ENCODE measurements around the gene RETREG1.
A peak's percentile ranks its signal among the peaks of the same experiment; 100 is the strongest.

The RETREG1 gene

GRCh38 chr5:16548115-16548514 is 68.7 kb downstream of the RETREG1 start:
- peaks cover 5% of the 10 kb centered on the region; the same call in 1 of the 2 replicates for H3K4me1 ChIP-seq (ENCODE audit: control insufficient read depth, insufficient read depth, low read length)
- ChIA-PET POLR2A (no interaction called here), CTCF (interaction anchor here (0.7 to 8.3 kb wide), 9 partner anchors 8 to 659 kb away, joined by 3 to 125 read pairs (median 4); no protein-coding TSS in a partner anchor)
- TF ChIP-seq ZNF248 (tag by site-specific recombination; IDR thresholded peaks at IDR 0.05) (no peak), ZBTB21 (tag by site-specific recombination; IDR thresholded peaks at IDR 0.05) (no peak), ZNF324 (tag by site-specific recombination; IDR thresholded peaks at IDR 0.05) (no peak), ZNF426 (tag by site-specific recombination; IDR thresholded peaks at IDR 0.05) (no peak), WT1 (tag by site-specific recombination; IDR thresholded peaks at IDR 0.05) (no peak)
- H3K27ac ChIP-seq (ENCODE audit: extremely low read depth, low read depth, low read length), result no peak overlapping the region
- no peaks in the 10 kb centered on the region for H3K9me3 ChIP-seq (ENCODE audit: control insufficient read depth, insufficient read depth, low read depth, low read length)
- no peak overlapping the region for H3K4me3 ChIP-seq (ENCODE audit: low read depth, low read length)
- no peaks in the 10 kb centered on the region for H3K36me3 ChIP-seq (ENCODE audit: control insufficient read depth in 2 of 2, insufficient read depth in 1 of 2, low read length in 2 of 2)

DNA sequence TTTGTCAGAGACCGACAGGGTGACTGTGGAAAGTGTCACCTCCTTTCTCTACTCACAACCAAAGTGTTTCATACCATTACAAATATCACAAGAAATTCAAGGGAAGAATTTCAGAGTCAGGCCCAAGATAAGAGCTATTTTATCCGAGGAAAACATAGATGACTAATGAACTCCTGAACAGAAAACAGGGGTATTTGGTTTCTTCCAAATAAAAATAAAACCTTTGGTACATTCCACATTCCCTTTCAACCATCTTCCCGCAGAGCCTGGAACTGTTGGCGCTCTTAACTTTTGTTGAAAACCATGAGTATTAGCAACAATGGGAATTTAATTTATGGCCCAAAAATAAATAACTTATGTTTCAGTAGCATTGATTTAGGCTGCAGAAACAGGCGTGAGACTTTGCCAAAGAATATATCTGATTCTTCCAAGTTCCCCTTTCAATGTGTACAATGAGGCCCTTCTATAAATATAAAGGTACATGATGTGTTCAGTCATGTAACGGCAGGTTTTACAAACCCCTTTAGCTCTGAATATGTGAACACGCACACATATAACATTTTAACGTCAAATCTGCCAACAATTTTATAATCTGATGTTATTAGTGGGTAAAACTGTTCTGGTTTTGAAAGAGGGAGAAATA is 69.5 kb downstream of the RETREG1 start:
- no peak for TF ChIP-seq ZNF624 (tag by site-specific recombination; IDR thresholded peaks at IDR 0.05)
- ChIA-PET POLR2A (no interaction called here), CTCF (interaction anchor here (0.6 to 8.3 kb wide), 12 partner anchors 9 to 660 kb away, joined by 3 to 125 read pairs (median 4); no protein-coding TSS in a partner anchor)
- H3K4me3 ChIP-seq (ENCODE audit: low read depth, low read length), result no peak overlapping the region
- no peaks in the 10 kb centered on the region for H3K36me3 ChIP-seq (ENCODE audit: control insufficient read depth in 2 of 2, insufficient read depth in 1 of 2, low read length in 2 of 2)
- H3K4me1 ChIP-seq (ENCODE audit: control insufficient read depth, insufficient read depth, low read length), result peaks cover 5% of the 10 kb centered on the region; the same call in 1 of the 2 replicates
- no peak overlapping the region for H3K27ac ChIP-seq (ENCODE audit: extremely low read depth, low read depth, low read length)
- no peaks in the 10 kb centered on the region for H3K9me3 ChIP-seq (ENCODE audit: control insufficient read depth, insufficient read depth, low read depth, low read length)

GRCh38 chr5:16546732-16547131 is 70.1 kb downstream of the RETREG1 start:
- Histone ChIP-seq H3K4me1 (ENCODE audit: control insufficient read depth, insufficient read depth, low read length) (peaks cover 5% of the 10 kb centered on the region; the same call in 1 of the 2 replicates), H3K36me3 (ENCODE audit: control insufficient read depth in 2 of 2, insufficient read depth in 1 of 2, low read length in 2 of 2) (no peaks in the 10 kb centered on the region), H3K27ac (ENCODE audit: extremely low read depth, low read depth, low read length) (no peak overlapping the region), H3K9me3 (ENCODE audit: control insufficient read depth, insufficient read depth, low read depth, low read length) (no peaks in the 10 kb centered on the region), H3K4me3 (ENCODE audit: low read depth, low read length) (no peak overlapping the region)
- CTCF ChIA-PET, result interaction anchor here (0.6 to 8.3 kb wide), 6 partner anchors 20 to 643 kb away, joined by 3 to 125 read pairs (median 6); no protein-coding TSS in a partner anchor
- POLR2A ChIA-PET, result no interaction called here
- TF ChIP-seq ATF2 (tag by site-specific recombination; IDR thresholded peaks at IDR 0.05; ENCODE audit: low read depth) (peak; percentile 51; the same call in 1 of the 2 replicates), ZNF449 (tag by site-specific recombination; IDR thresholded peaks at IDR 0.05) (peak; percentile 86), ZNF473 (tag by site-specific recombination; IDR thresholded peaks at IDR 0.05) (no peak)

DNA sequence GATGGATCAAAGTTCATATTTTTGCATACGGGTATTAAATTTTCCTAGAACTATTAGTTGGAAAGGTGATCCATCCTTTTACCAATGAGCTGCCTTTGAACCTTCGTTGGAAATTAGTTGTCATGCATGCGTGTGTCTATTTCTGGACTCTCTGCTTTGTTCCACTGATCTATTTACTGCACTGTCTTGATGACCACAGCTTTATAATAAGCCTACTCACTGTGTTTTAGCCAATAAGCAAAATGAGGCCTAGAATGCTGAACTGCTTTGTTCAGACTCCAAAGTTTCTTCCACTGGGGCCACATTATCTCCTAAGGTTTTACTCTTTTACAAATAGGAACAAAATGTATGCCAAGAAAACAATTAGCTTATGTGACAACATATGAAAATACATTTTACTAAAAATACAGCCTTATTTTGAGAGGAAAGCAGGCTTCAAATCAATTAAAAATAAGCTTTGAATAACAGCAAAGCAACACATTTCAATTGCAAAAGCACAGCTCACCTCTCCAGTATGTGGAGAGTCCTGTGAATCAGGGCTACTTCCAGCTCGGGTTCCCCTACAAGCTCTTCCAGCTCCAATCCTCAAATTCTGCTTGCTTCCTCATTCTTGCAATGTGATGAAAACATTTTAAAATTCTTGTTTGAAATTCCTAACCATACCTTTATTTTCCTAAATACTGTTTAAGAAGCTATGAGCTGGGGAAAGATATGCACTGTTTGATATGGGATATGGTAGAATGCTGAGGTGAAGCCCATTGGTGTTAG is 72.0 kb downstream of the RETREG1 start:
- Histone ChIP-seq H3K36me3 (ENCODE audit: control insufficient read depth in 2 of 2, insufficient read depth in 1 of 2, low read length in 2 of 2) (no peaks in the 10 kb centered on the region), H3K4me3 (ENCODE audit: low read depth, low read length) (no peak overlapping the region), H3K27ac (ENCODE audit: extremely low read depth, low read depth, low read length) (no peak overlapping the region), H3K4me1 (ENCODE audit: control insufficient read depth, insufficient read depth, low read length) (peaks cover 5% of the 10 kb centered on the region; the same call in 1 of the 2 replicates), H3K9me3 (ENCODE audit: control insufficient read depth, insufficient read depth, low read depth, low read length) (no peaks in the 10 kb centered on the region)
- POLR2A ChIA-PET, result no interaction called here
- TF ChIP-seq ZNF837 (tag by site-specific recombination; IDR thresholded peaks at IDR 0.05) (no peak), ZNF624 (tag by site-specific recombination; IDR thresholded peaks at IDR 0.05) (no peak), ZNF266 (tag by site-specific recombination; IDR thresholded peaks at IDR 0.05; ENCODE audit: low read depth) (no peak), ZNF366 (tag by site-specific recombination; conservative IDR thresholded peaks at IDR 0.05) (no peak), ZBTB48 (tag by site-specific recombination; IDR thresholded peaks at IDR 0.05) (no peak), ZBTB20 (tag by site-specific recombination; IDR thresholded peaks at IDR 0.05) (no peak), ZNF514 (tag by site-specific recombination; IDR thresholded peaks at IDR 0.05) (no peak), ZNF398 (tag by site-specific recombination; IDR thresholded peaks at IDR 0.05) (no peak)
- TF ChIP-seq, protein P1, sequence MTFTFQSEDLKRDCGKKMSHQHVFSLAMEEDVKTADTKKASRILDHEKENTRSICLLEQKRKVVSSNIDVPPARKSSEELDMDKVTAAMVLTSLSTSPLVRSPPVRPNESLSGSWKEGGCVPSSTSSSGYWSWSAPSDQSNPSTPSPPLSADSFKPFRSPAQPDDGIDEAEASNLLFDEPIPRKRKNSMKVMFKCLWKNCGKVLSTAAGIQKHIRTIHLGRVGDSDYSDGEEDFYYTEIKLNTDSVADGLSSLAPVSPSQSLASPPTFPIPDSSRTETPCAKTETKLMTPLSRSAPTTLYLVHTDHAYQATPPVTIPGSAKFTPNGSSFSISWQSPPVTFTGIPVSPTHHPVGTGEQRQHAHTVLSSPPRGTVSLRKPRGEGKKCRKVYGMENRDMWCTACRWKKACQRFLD (tag by site-specific recombination; IDR thresholded peaks at IDR 0.05), result no peak
- TF ChIP-seq, protein P2, sequence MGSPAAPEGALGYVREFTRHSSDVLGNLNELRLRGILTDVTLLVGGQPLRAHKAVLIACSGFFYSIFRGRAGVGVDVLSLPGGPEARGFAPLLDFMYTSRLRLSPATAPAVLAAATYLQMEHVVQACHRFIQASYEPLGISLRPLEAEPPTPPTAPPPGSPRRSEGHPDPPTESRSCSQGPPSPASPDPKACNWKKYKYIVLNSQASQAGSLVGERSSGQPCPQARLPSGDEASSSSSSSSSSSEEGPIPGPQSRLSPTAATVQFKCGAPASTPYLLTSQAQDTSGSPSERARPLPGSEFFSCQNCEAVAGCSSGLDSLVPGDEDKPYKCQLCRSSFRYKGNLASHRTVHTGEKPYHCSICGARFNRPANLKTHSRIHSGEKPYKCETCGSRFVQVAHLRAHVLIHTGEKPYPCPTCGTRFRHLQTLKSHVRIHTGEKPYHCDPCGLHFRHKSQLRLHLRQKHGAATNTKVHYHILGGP (tag by site-specific recombination; IDR thresholded peaks at IDR 0.05), result no peak
- CTCF ChIA-PET, result interaction anchor here (0.5 to 4.0 kb wide), 6 partner anchors 7 to 646 kb away, joined by 3 to 18 read pairs (median 4); no protein-coding TSS in a partner anchor
